ENCODE results near the gene TNRC6A.

DNA sequence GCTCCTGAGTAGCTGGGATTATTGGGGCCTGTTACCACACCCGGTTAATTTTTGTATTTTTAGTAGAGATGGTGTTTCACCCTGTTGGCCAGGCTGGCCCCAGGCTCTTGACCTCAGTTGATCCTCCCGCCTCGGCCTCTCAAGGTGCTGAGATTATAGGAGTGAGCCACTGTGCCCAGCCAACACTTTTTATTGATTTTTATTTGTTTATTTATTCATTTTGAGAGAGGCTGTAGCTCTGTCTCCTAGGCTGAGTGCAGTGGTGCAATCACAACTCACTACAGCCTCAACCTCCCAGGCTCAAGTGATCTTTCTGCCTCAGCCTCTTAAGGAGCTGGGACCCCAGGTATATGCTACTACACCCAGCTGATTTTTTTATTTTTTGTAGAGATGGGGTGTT, 54.7 kb downstream of the TNRC6A start:
- TF ChIP-seq FOXA1 (IDR thresholded peaks at IDR 0.05), result no peak
- TF ChIP-seq FOXM1 (IDR thresholded peaks at IDR 0.05; ENCODE audit: borderline replicate concordance), result no peak
- TF ChIP-seq ZNF384 (IDR thresholded peaks at IDR 0.05), result no peak
- TF ChIP-seq ARNT (IDR thresholded peaks at IDR 0.05), result no peak
- no peak for TF ChIP-seq HDGF (IDR thresholded peaks at IDR 0.05; ENCODE audit: borderline replicate concordance)
- TF ChIP-seq, protein P1, sequence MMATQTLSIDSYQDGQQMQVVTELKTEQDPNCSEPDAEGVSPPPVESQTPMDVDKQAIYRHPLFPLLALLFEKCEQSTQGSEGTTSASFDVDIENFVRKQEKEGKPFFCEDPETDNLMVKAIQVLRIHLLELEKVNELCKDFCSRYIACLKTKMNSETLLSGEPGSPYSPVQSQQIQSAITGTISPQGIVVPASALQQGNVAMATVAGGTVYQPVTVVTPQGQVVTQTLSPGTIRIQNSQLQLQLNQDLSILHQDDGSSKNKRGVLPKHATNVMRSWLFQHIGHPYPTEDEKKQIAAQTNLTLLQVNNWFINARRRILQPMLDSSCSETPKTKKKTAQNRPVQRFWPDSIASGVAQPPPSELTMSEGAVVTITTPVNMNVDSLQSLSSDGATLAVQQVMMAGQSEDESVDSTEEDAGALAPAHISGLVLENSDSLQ (IDR thresholded peaks at IDR 0.05), result no peak
- no peak for TF ChIP-seq SP1 (IDR thresholded peaks at IDR 0.05)
- no peak for TF ChIP-seq BHLHE40 (IDR thresholded peaks at IDR 0.05; ENCODE audit: borderline replicate concordance)
- no peak for TF ChIP-seq FOXK2 (IDR thresholded peaks at IDR 0.05)
- no peak for TF ChIP-seq TARDBP (IDR thresholded peaks at IDR 0.05)
